HEK293 (cell line): ENCODE data around the gene CEP295NL.

Experiments used
- CTCF ChIA-PET: fragments of 350-600 bp; formaldehyde crosslinking; extraction: SDS; loops from one replicate; lab custom pipeline; 2021; ENCODE audit warnings: antibody characterized with exemption; lab: Yijun Ruan, JAX
- POLR2A ChIA-PET: fragments of 300-600 bp; formaldehyde crosslinking; extraction: SDS; loops from one replicate; lab custom pipeline; 2020; ENCODE audit warnings: antibody characterized with exemption, inconsistent platforms; lab: Yijun Ruan, JAX
- H3K27ac ChIP-seq: fragments of 200-500 bp; sonication (Bioruptor generic); 2 replicates; pipeline ENCODE4 v1.5.1; 2014; ENCODE audit warnings: low read depth, low read length, control low read depth, inconsistent platforms; ENCODE audit errors: extremely low read depth
- H3K36me3 ChIP-seq, 2 experiments: fragments of 200-500 bp in 1 of 2; sonication (Bioruptor generic) in 1 of 2; 1 replicate in 1 of 2; 2 replicates in 1 of 2; pipeline ENCODE4 v1.5.1; 2014 to 2017; ENCODE audit warnings: inconsistent platforms in 2 of 2, low read length in 2 of 2; ENCODE audit not compliant: control insufficient read depth in 2 of 2, insufficient read depth in 1 of 2
- H3K4me1 ChIP-seq: fragments of 200-500 bp; sonication (Bioruptor generic); 2 replicates; pipeline ENCODE4 v1.5.1; 2014; ENCODE audit warnings: mild to moderate bottlenecking, low read length, inconsistent platforms; ENCODE audit not compliant: control insufficient read depth, insufficient read depth
- H3K4me3 ChIP-seq: 2 replicates; pipeline ENCODE4 v1.5.1; 2011; ENCODE audit warnings: low read depth, mild to moderate bottlenecking, control low read depth, low read length, moderate library complexity
- H3K9me3 ChIP-seq: fragments of 200-500 bp; sonication (Bioruptor generic); 2 replicates; pipeline ENCODE4 v1.5.1; 2014; ENCODE audit warnings: low read depth, low read length, inconsistent platforms; ENCODE audit not compliant: control insufficient read depth, insufficient read depth
- SP3 ChIP-seq: fragments of 450-650 bp; formaldehyde crosslinking; IDR thresholded peaks from 2 replicates; pipeline ENCODE4 v1.5.1; 2016; ENCODE audit warnings: missing biosample characterization, missing genetic modification characterization
- ZBTB1 ChIP-seq: fragments of 450-650 bp; formaldehyde crosslinking; IDR thresholded peaks from 2 replicates; pipeline ENCODE4 v1.5.1; 2016; ENCODE audit warnings: missing biosample characterization, missing genetic modification characterization
- ZBTB21 ChIP-seq: fragments of 450-650 bp; formaldehyde crosslinking; IDR thresholded peaks from 2 replicates; pipeline ENCODE4 v1.5.1; 2017; ENCODE audit warnings: missing biosample characterization, missing genetic modification characterization
- ZNF132 ChIP-seq: fragments of 450-650 bp; formaldehyde crosslinking; IDR thresholded peaks from 2 replicates; pipeline ENCODE4 v1.5.1; 2017; ENCODE audit warnings: missing biosample characterization, missing genetic modification characterization, borderline replicate concordance
- ZNF133 ChIP-seq: fragments of 450-650 bp; formaldehyde crosslinking; IDR thresholded peaks from 2 replicates; pipeline ENCODE4 v1.5.1; 2016; ENCODE audit warnings: missing biosample characterization, missing genetic modification characterization
- ZNF148 ChIP-seq: fragments of 450-650 bp; formaldehyde crosslinking; IDR thresholded peaks from 2 replicates; pipeline ENCODE4 v1.5.0; 2017; ENCODE audit warnings: missing biosample characterization, missing genetic modification characterization, borderline replicate concordance
- ZNF155 ChIP-seq: fragments of 450-650 bp; formaldehyde crosslinking; IDR thresholded peaks from 2 replicates; pipeline ENCODE4 v1.5.1; 2016; ENCODE audit warnings: missing biosample characterization, missing genetic modification characterization
- ZNF214 ChIP-seq: fragments of 450-650 bp; formaldehyde crosslinking; IDR thresholded peaks from 2 replicates; pipeline ENCODE4 v1.5.1; 2017; ENCODE audit warnings: missing biosample characterization, mild to moderate bottlenecking, missing genetic modification characterization, borderline replicate concordance
- ZNF223 ChIP-seq: fragments of 450-650 bp; formaldehyde crosslinking; IDR thresholded peaks from 2 replicates; pipeline ENCODE4 v1.5.1; 2016; ENCODE audit warnings: missing biosample characterization, missing genetic modification characterization
- ZNF311 ChIP-seq: fragments of 450-650 bp; formaldehyde crosslinking; IDR thresholded peaks from 2 replicates; pipeline ENCODE4 v1.5.1; 2017; ENCODE audit warnings: missing biosample characterization, missing genetic modification characterization, borderline replicate concordance
- ZNF394 ChIP-seq: fragments of 450-650 bp; formaldehyde crosslinking; IDR thresholded peaks from 2 replicates; pipeline ENCODE4 v1.5.1; 2016; ENCODE audit warnings: missing biosample characterization, missing genetic modification characterization, mild to moderate bottlenecking, moderate library complexity, borderline replicate concordance
- ZNF423 ChIP-seq: fragments of 450-650 bp; formaldehyde crosslinking; IDR thresholded peaks from 2 replicates; pipeline ENCODE4 v1.5.1; 2016; ENCODE audit warnings: missing biosample characterization, missing genetic modification characterization
- ZNF645 ChIP-seq: fragments of 450-650 bp; formaldehyde crosslinking; IDR thresholded peaks from 2 replicates; pipeline ENCODE4; 2016; ENCODE audit warnings: missing biosample characterization, missing genetic modification characterization
- ZNF660 ChIP-seq: fragments of 450-650 bp; IDR thresholded peaks from 2 replicates; pipeline ENCODE4 v1.5.1; 2018; ENCODE audit warnings: missing biosample characterization, mild to moderate bottlenecking, missing genetic modification characterization
- ZNF707 ChIP-seq: fragments of 450-650 bp; formaldehyde crosslinking; IDR thresholded peaks from 2 replicates; pipeline ENCODE4 v1.5.1; 2016; ENCODE audit warnings: missing biosample characterization, missing genetic modification characterization
- ZSCAN16 ChIP-seq: fragments of 450-650 bp; formaldehyde crosslinking; IDR thresholded peaks from 2 replicates; pipeline ENCODE4 v1.5.1; 2016; ENCODE audit warnings: missing biosample characterization, missing genetic modification characterization
- ZSCAN4 ChIP-seq: fragments of 450-650 bp; formaldehyde crosslinking; IDR thresholded peaks from 2 replicates; pipeline ENCODE4 v1.5.1; 2017; ENCODE audit warnings: missing biosample characterization, missing genetic modification characterization
- TF ChIP-seq, protein P1 (sequence below): fragments of 450-650 bp; formaldehyde crosslinking; IDR thresholded peaks from 2 replicates; pipeline ENCODE4 v1.5.1; 2016; ENCODE audit warnings: missing biosample characterization, missing genetic modification characterization
- TF ChIP-seq, protein P2 (sequence below): fragments of 450-650 bp; formaldehyde crosslinking; IDR thresholded peaks from 2 replicates; pipeline ENCODE4 v1.5.1; 2016; ENCODE audit warnings: missing biosample characterization, missing genetic modification characterization

CEP295NL gene

DNA sequence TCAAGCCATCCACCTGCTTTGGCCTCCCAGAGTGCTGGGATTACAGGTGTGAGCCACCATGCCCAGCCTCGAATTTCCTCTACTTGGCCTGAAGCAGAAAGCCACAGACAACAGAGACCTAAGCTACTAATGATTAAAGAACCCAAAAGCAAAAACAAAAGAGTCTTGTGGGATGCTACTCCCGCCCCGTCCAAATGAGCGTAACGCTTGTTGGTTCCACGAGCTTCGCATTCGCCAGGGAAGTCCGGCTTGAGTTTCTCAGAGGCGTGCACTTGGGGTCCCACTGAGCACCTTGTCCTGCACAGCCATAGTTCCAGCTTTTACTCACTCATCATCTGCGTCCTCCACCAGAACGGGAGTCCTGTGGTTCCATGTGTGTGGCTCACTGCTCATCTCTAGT, 16.0 kb downstream of the CEP295NL start (continued):
- TF ChIP-seq ZNF645 (tag by site-specific recombination): no peak
- TF ChIP-seq, protein P1, sequence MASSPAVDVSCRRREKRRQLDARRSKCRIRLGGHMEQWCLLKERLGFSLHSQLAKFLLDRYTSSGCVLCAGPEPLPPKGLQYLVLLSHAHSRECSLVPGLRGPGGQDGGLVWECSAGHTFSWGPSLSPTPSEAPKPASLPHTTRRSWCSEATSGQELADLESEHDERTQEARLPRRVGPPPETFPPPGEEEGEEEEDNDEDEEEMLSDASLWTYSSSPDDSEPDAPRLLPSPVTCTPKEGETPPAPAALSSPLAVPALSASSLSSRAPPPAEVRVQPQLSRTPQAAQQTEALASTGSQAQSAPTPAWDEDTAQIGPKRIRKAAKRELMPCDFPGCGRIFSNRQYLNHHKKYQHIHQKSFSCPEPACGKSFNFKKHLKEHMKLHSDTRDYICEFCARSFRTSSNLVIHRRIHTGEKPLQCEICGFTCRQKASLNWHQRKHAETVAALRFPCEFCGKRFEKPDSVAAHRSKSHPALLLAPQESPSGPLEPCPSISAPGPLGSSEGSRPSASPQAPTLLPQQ: no peak

- ChIA-PET CTCF (interaction anchor here (0.7 kb wide), 1 partner anchor 21 kb away, joined by 5 read pairs; no protein-coding TSS in a partner anchor), POLR2A (interaction anchor here (0.6 to 0.8 kb wide), 2 partner anchors 11 to 35 kb away, joined by 3 to 4 read pairs; no protein-coding TSS in a partner anchor)
- Histone ChIP-seq H3K9me3 (no peaks in the 10 kb centered on the region), H3K4me3 (no peak overlapping the region), H3K27ac (no peak overlapping the region), H3K4me1 (no peaks in the 10 kb centered on the region), H3K36me3 (no peaks in the 10 kb centered on the region)
- TF ChIP-seq ZNF223 (tag by site-specific recombination): no peak
- no peak for TF ChIP-seq ZNF311 (tag by site-specific recombination)
- TF ChIP-seq ZNF707 (tag by site-specific recombination): no peak
- TF ChIP-seq ZNF645 (tag by site-specific recombination): no peak
- no peak for TF ChIP-seq ZBTB1
- TF ChIP-seq ZNF394 (tag by site-specific recombination): no peak
- no peak for TF ChIP-seq ZSCAN4 (tag by site-specific recombination)
These were observed 17.0 kb downstream of the CEP295NL start for GRCh38 chr17:78885956-78886355.

GRCh38 chr17:78884876-78885667, 17.9 kb downstream of the CEP295NL start:
- no peaks in the 10 kb centered on the region for H3K4me1 ChIP-seq
- H3K4me3 ChIP-seq: no peak overlapping the region
- POLR2A ChIA-PET: interaction anchor here (0.6 to 0.8 kb wide), 2 partner anchors 10 to 34 kb away, joined by 3 to 4 read pairs; no protein-coding TSS in a partner anchor
- no peaks in the 10 kb centered on the region for H3K36me3 ChIP-seq
- H3K9me3 ChIP-seq: no peaks in the 10 kb centered on the region
- no peak overlapping the region for H3K27ac ChIP-seq
- CTCF ChIA-PET: interaction anchor here (1.7 kb wide), 1 partner anchor 19 kb away, joined by 7 read pairs; no protein-coding TSS in a partner anchor
- TF ChIP-seq ZNF660 (tag by site-specific recombination) (no peak), ZNF214 (tag by site-specific recombination) (no peak), ZNF148 (tag by site-specific recombination) (no peak), ZNF423 (no peak), ZNF394 (tag by site-specific recombination) (no peak), SP3 (no peak), ZNF132 (tag by site-specific recombination) (no peak), ZSCAN16 (no peak), ZBTB21 (no peak), ZNF133 (tag by site-specific recombination) (no peak), ZNF155 (tag by site-specific recombination) (no peak)
- TF ChIP-seq, protein P2, sequence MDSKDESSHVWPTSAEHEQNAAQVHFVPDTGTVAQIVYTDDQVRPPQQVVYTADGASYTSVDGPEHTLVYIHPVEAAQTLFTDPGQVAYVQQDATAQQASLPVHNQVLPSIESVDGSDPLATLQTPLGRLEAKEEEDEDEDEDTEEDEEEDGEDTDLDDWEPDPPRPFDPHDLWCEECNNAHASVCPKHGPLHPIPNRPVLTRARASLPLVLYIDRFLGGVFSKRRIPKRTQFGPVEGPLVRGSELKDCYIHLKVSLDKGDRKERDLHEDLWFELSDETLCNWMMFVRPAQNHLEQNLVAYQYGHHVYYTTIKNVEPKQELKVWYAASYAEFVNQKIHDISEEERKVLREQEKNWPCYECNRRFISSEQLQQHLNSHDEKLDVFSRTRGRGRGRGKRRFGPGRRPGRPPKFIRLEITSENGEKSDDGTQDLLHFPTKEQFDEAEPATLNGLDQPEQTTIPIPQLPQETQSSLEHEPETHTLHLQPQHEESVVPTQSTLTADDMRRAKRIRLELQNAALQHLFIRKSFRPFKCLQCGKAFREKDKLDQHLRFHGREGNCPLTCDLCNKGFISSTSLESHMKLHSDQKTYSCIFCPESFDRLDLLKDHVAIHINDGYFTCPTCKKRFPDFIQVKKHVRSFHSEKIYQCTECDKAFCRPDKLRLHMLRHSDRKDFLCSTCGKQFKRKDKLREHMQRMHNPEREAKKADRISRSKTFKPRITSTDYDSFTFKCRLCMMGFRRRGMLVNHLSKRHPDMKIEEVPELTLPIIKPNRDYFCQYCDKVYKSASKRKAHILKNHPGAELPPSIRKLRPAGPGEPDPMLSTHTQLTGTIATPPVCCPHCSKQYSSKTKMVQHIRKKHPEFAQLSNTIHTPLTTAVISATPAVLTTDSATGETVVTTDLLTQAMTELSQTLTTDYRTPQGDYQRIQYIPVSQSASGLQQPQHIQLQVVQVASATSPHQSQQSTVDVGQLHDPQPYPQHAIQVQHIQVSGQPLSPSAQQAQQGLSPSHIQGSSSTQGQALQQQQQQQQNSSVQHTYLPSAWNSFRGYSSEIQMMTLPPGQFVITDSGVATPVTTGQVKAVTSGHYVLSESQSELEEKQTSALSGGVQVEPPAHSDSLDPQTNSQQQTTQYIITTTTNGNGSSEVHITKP: no peak
